Measurements from ENCODE around the gene HEATR1. TPM values are rescaled to one million over a fixed set of nuclear protein-coding genes. Genes with fewer than 3 reads are reported as not detected.
A peak's percentile ranks its signal among the peaks of the same experiment; 100 is the strongest.

HEATR1 gene
- total and polyA plus RNA-seq, 9 donors = 5.4 to 51.6 (median 25.0) TPM

GRCh38 chr1:236502972-236503639 lies 101.2 kb downstream of the HEATR1 start:
- no peaks in the 10 kb centered on the region for H3K9me3 ChIP-seq
- TF ChIP-seq CTCF (IDR thresholded peaks at IDR 0.05) = no peak
- TF ChIP-seq POLR2A (IDR thresholded peaks at IDR 0.05) = no peak
- TF ChIP-seq EP300 (IDR thresholded peaks at IDR 0.05) = no peak
- no peaks in the 10 kb centered on the region for H3K36me3 ChIP-seq
- 18 to 27% (median 23%) methylated on average over 15 of the region's 15 CpGs for WGBS, 3 donors
- no peak overlapping the region for H3K27ac ChIP-seq
- peak overlapping the region; percentile 18 for H3K4me3 ChIP-seq
- no peaks in the 10 kb centered on the region for H3K27me3 ChIP-seq
- intact Hi-C loops (cut with DNase I) = no loop called here
- peaks cover 2% of the 10 kb centered on the region for H3K4me1 ChIP-seq (ENCODE audit: insufficient read depth)
- peak in 2 of 5 donors; percentile 39 to 50 for DNase-seq

GRCh38 chr1:236502579-236502971 lies 101.7 kb downstream of the HEATR1 start:
- Histone ChIP-seq H3K27ac (no peak overlapping the region), H3K27me3 (no peaks in the 10 kb centered on the region), H3K36me3 (no peaks in the 10 kb centered on the region), H3K4me3 (no peak overlapping the region), H3K4me1 (ENCODE audit: insufficient read depth) (peaks cover 2% of the 10 kb centered on the region), H3K9me3 (no peaks in the 10 kb centered on the region)
- WGBS, 3 donors = 30 to 35% (median 34%) methylated on average over 2 of the region's 2 CpGs
- intact Hi-C loops (cut with DNase I) = no loop called here
- TF ChIP-seq CTCF (IDR thresholded peaks at IDR 0.05) = no peak
- no peak for TF ChIP-seq POLR2A (IDR thresholded peaks at IDR 0.05)
- TF ChIP-seq EP300 (IDR thresholded peaks at IDR 0.05) = no peak
- no peak for DNase-seq

- no peaks in the 10 kb centered on the region for H3K4me1 ChIP-seq (ENCODE audit: insufficient read depth)
- intact Hi-C loops (cut with DNase I) = no loop called here
- no peak for TF ChIP-seq CTCF (IDR thresholded peaks at IDR 0.05)
- TF ChIP-seq EP300 (IDR thresholded peaks at IDR 0.05) = no peak
- TF ChIP-seq POLR2A (IDR thresholded peaks at IDR 0.05) = no peak
- H3K4me3 ChIP-seq = no peak overlapping the region
- H3K27me3 ChIP-seq = no peaks in the 10 kb centered on the region
- 88 to 93% (median 90%) methylated on average over 6 of the region's 6 CpGs for WGBS, 3 donors
- no peak for DNase-seq
- no peaks in the 10 kb centered on the region for H3K9me3 ChIP-seq
- H3K27ac ChIP-seq = no peak overlapping the region
- no peaks in the 10 kb centered on the region for H3K36me3 ChIP-seq
These were observed 103.2 kb downstream of the HEATR1 start for GRCh38 chr1:236501093-236501492.

Other genes with a start within 250 kb of the HEATR1 start
- 1 to 10 TPM in 1 of 7 donors, under 1 TPM in 6; 0.42 to 2.9 (median 0.51) TPM for gene EDARADD, start 210.2 kb downstream of the HEATR1 start, total RNA-seq
- 1 to 10 TPM in 1 of 2 donors, under 1 TPM in 1; 0.29 to 1.1 TPM for gene EDARADD, start 210.2 kb downstream of the HEATR1 start, polyA plus RNA-seq
- 10 to 100 TPM; 36.4 to 91.2 (median 44.5) TPM for gene LGALS8, start 80.5 kb downstream of the HEATR1 start, total RNA-seq
- gene LGALS8, start 80.5 kb downstream of the HEATR1 start, polyA plus RNA-seq = 10 to 100 TPM; 23.7 to 54.0 TPM
- 1 to 10 TPM in 3 of 7 donors, under 1 TPM in 4; 0.34 to 2.7 (median 0.83) TPM for gene ACTN2, start 82.0 kb upstream of the HEATR1 start, total RNA-seq
- gene ACTN2, start 82.0 kb upstream of the HEATR1 start, polyA plus RNA-seq = 1 to 10 TPM; 1.1 to 1.6 TPM
- 10 to 100 TPM; 26.1 to 60.8 (median 51.9) TPM for gene MTR, start 190.8 kb upstream of the HEATR1 start, total RNA-seq
- gene MTR, start 190.8 kb upstream of the HEATR1 start, polyA plus RNA-seq = 10 to 100 TPM; 10.2 to 21.9 TPM

Measured in ovary (tissue), 9 donors.